GM12878 (cell line): Measurements from ENCODE around the gene CDHR2. TPM values are rescaled to one million over a fixed set of nuclear protein-coding genes. Genes with fewer than 3 reads are reported as not detected.

Experiments used
- ATAC-seq: fragments of 200-7000 bp; cut with Tn5 transposase; 3 replicates; pipeline ENCODE4 v1.9.1; 2020; ENCODE audit warnings: mild to moderate bottlenecking, moderate library complexity
- BruUV-seq: library from RNA; stranded (reverse); fragments of 400-500 nt; replicated peaks from 2 replicates; lab custom pipeline; 2021; lab: Mats Ljungman, UMichigan
- CTCF ChIA-PET: fragments of 300-600 bp; sonication (Branson Sonifier 250); formaldehyde crosslinking; extraction: SDS; loops from one replicate; lab custom pipeline; 2021; ENCODE audit warnings: inconsistent platforms; lab: Yijun Ruan, JAX
- POLR2A ChIA-PET: fragments of 350-600 bp; formaldehyde crosslinking; extraction: SDS; loops from one replicate; lab custom pipeline; 2021; ENCODE audit warnings: inconsistent platforms; lab: Charles Lee
- RAD21 ChIA-PET: fragments of 300-600 bp; sonication (Branson Sonifier 250); formaldehyde crosslinking; loops from one replicate; lab custom pipeline; 2023; ENCODE audit warnings: antibody characterized with exemption; ENCODE audit not compliant: unreplicated experiment; lab: Charles Lee
- SMC1A ChIA-PET: fragments of 300-600 bp; sonication (Branson Sonifier 250); formaldehyde crosslinking; loops from one replicate; lab custom pipeline; 2023; ENCODE audit not compliant: unreplicated experiment, uncharacterized antibody; lab: Charles Lee
- DNase-seq: peaks from one replicate; pipeline ENCODE4 v3.0.0-alpha.2; 2011; ENCODE audit warnings: low read depth, low spot score
- FAIRE-seq: peaks from 3 replicates; lab custom pipeline; 2011; peaks lifted over from hg19 to GRCh38; lab: Jason Lieb, UNC
- H2AFZ ChIP-seq: 2 replicates; pipeline ENCODE4 v1.6.0; 2011; ENCODE audit warnings: low read depth, low read length, control low read depth; ENCODE audit not compliant: control insufficient read depth
- H3K27ac ChIP-seq: 2 replicates; pipeline ENCODE4 v1.5.1; 2011; ENCODE audit warnings: control low read depth; ENCODE audit not compliant: control insufficient read depth, insufficient read depth
- H3K27me3 ChIP-seq, 2 experiments: replicated peaks in 1 of 2; 2 replicates each; pipeline versions ENCODE4 v1.6.0 to v1.6.1; 2011; ENCODE audit warnings: low read length in 1 of 2; ENCODE audit not compliant: control insufficient read depth in 2 of 2, insufficient read depth in 2 of 2
- H3K36me3 ChIP-seq, 2 experiments: 2 replicates each; pipeline ENCODE4 v1.5.1; 2011; ENCODE audit warnings: low read length in 1 of 2; ENCODE audit not compliant: control insufficient read depth in 2 of 2, insufficient read depth in 2 of 2
- H3K4me1 ChIP-seq: 2 replicates; pipeline ENCODE4 v1.6.1; 2011; ENCODE audit warnings: mild to moderate bottlenecking, low read length, moderate library complexity, mixed read lengths; ENCODE audit not compliant: control insufficient read depth, insufficient read depth
- H3K4me2 ChIP-seq: 2 replicates; pipeline ENCODE4 v1.6.0; 2011; ENCODE audit warnings: control low read depth; ENCODE audit not compliant: control insufficient read depth, insufficient read depth
- H3K4me3 ChIP-seq: fragments of 200-600 bp; sonication (generic); 2 replicates; pipeline ENCODE4 v1.5.1; 2016
- H3K79me2 ChIP-seq: 2 replicates; pipeline ENCODE4 v1.6.0; 2011; ENCODE audit warnings: low read length; ENCODE audit not compliant: control insufficient read depth, insufficient read depth
- H3K9ac ChIP-seq: 2 replicates; pipeline ENCODE4 v1.8.0; 2011; ENCODE audit warnings: low read length, control low read depth, mixed read lengths; ENCODE audit not compliant: control insufficient read depth, insufficient read depth
- H3K9me3 ChIP-seq: replicated peaks from 3 replicates; pipeline ENCODE4 v1.5.1; 2011; ENCODE audit warnings: mild to moderate bottlenecking, low read length; ENCODE audit not compliant: control insufficient read depth, insufficient read depth
- H4K20me1 ChIP-seq: 2 replicates; pipeline ENCODE4 v1.6.0; 2011; ENCODE audit not compliant: control insufficient read depth, insufficient read depth
- CBFB ChIP-seq: IDR thresholded peaks from 2 replicates; pipeline ENCODE4 v1.6.1; 2016; ENCODE audit warnings: antibody characterized with exemption, low read depth
- CBX3 ChIP-seq: fragments of 200-600 bp; sonication (generic); IDR thresholded peaks from 2 replicates; pipeline ENCODE4 v1.6.1; 2016; ENCODE audit warnings: low read depth, borderline replicate concordance
- E2F8 ChIP-seq: fragments of 450-650 bp; IDR thresholded peaks from 2 replicates; pipeline ENCODE4 v1.6.1; 2018; ENCODE audit warnings: mild to moderate bottlenecking, low read depth, moderate library complexity; ENCODE audit not compliant: partially characterized antibody
- EED ChIP-seq: sonication (generic); IDR thresholded peaks from 2 replicates; pipeline ENCODE4 v1.6.1; 2016; ENCODE audit warnings: antibody characterized with exemption, low read depth
- FOS ChIP-seq: IDR thresholded peaks from 3 replicates; pipeline ENCODE4 v1.6.1; 2011; ENCODE audit warnings: borderline replicate concordance; ENCODE audit not compliant: insufficient read length; ENCODE audit errors: extremely low read depth
- FOXK2 ChIP-seq: fragments of 450-650 bp; IDR thresholded peaks from 2 replicates; pipeline ENCODE4 v1.6.1; 2017; ENCODE audit warnings: mild to moderate bottlenecking, moderate library complexity
- HDGF ChIP-seq: fragments of 450-650 bp; IDR thresholded peaks from 2 replicates; pipeline ENCODE4 v1.6.1; 2016; ENCODE audit warnings: antibody characterized with exemption
- JUNB ChIP-seq: IDR thresholded peaks from 2 replicates; pipeline ENCODE4 v1.6.1; 2016; ENCODE audit warnings: antibody characterized with exemption, mild to moderate bottlenecking
- KLF5 ChIP-seq: fragments of 450-650 bp; IDR thresholded peaks from 2 replicates; pipeline ENCODE4 v1.6.1; 2014; ENCODE audit warnings: mild to moderate bottlenecking; ENCODE audit not compliant: partially characterized antibody
- POLR2AphosphoS2 ChIP-seq: IDR thresholded peaks from 2 replicates; pipeline ENCODE4 v1.6.1; 2011; ENCODE audit warnings: low read depth, mild to moderate bottlenecking, low read length, improper control_type of control experiment, moderate library complexity
- POLR2AphosphoS5 ChIP-seq: IDR thresholded peaks from 2 replicates; pipeline ENCODE4 v1.6.1; 2011; ENCODE audit warnings: mild to moderate bottlenecking, low read length, inconsistent platforms
- SREBF1 ChIP-seq: IDR thresholded peaks from 2 replicates; pipeline ENCODE4 v1.6.1; 2012; ENCODE audit warnings: mild to moderate bottlenecking, low read length
- SUZ12 ChIP-seq: fragments of 200-600 bp; sonication (generic); IDR thresholded peaks from one replicate; pipeline ENCODE4 v1.6.1; 2018; ENCODE audit warnings: antibody characterized with exemption, mild to moderate bottlenecking; ENCODE audit not compliant: unreplicated experiment
- ZBTB33 ChIP-seq: fragments of 450-650 bp; IDR thresholded peaks from 2 replicates; pipeline ENCODE4 v1.6.1; 2017; ENCODE audit warnings: mild to moderate bottlenecking
- WGBS: methylation state at CpG from one replicate; pipeline ENCODE4 v1.1.6; 2016; ENCODE audit warnings: low lambda C conversion rate; ENCODE audit not compliant: insufficient replicate concordance, insufficient coverage; ENCODE audit errors: missing lambda C conversion rate; 5-methylcytosine and 5-hydroxymethylcytosine counted together
- in situ Hi-C: fragments of 300-500 bp; cut with MboI; formaldehyde crosslinking; loops from 9 replicates; pipeline ENCODE4 v1.14.3; 2018; ENCODE audit warnings: mixed read lengths
- intact Hi-C: fragments of 100-400 bp; cut with micrococcal nuclease; formaldehyde crosslinking; loops from one replicate; pipeline ENCODE4 v1.14.2; 2022; ENCODE audit not compliant: unreplicated experiment
- polyA plus RNA-seq, 11 experiments: library from polyadenylated mRNA; depleted of rRNA in 4 of 11; unstranded in 6 of 11; stranded (reverse) in 5 of 11; fragments of >200 nt; fragmentation: Nextera tagmentation in 4 of 11; fragmentation: Illumina TruSeq in 1 of 11; extraction: Ambion mirVana in 4 of 11; extraction: Trizol in 1 of 11; gene quantifications; 1 replicate in 1 of 11; 2 replicates in 10 of 11; pipeline versions ENCODE4 v1.2.1 to v1.2.3, GENCODE V29; 2011 to 2016; ENCODE audit warnings: inconsistent platforms in 2 of 11, missing spikeins in 2 of 11, low read depth in 1 of 11
- total RNA-seq, 4 experiments: library from RNA; depleted of rRNA in 3 of 4; stranded (reverse); fragments of >200 nt in 3 of 4; fragmentation: Illumina TruSeq in 1 of 4; extraction: Trizol in 1 of 4; gene quantifications; 2 replicates each; pipeline versions ENCODE4 v1.2.1 to v1.2.3, GENCODE V29; 2013 to 2021

The CDHR2 gene
- total and polyA plus RNA-seq, 10 of the 15 experiments (the other 5 are each of a cell fraction or from before 2014, with no cell fraction given): 0.03 to 0.46 (median 0.06) TPM; not detected in 5

GRCh38 chr5:176521699-176522263, 27.4 kb upstream of the CDHR2 start (continued):
- no peak for TF ChIP-seq FOXK2

- in situ Hi-C loops: no loop called here
- ChIA-PET CTCF (no interaction called here), POLR2A (interaction anchor here (0.8 kb wide), 2 partner anchors 9 to 11 kb away, joined by 3 read pairs; no protein-coding TSS in a partner anchor), RAD21 (no interaction called here), SMC1A (no interaction called here)
- Histone ChIP-seq H3K27me3 (no peaks in the 10 kb centered on the region), H3K9me3 (no peaks in the 10 kb centered on the region), H3K36me3 (peaks cover 7 to 15% of the 10 kb centered on the region in 2 experiments; a peak in 3 of 4 replicates), H3K4me2 (no peak overlapping the region), H3K79me2 (no peaks in the 10 kb centered on the region; the same call in 1 of the 2 replicates), H3K27ac (no peak overlapping the region), H3K9ac (no peak overlapping the region), H3K4me3 (no peak overlapping the region), H2AFZ (no peak overlapping the region), H3K4me1 (peaks cover 2% of the 10 kb centered on the region), H4K20me1 (no peaks in the 10 kb centered on the region)
- TF ChIP-seq CBFB (no peak), POLR2AphosphoS2 (no peak), SREBF1 (no peak), ZBTB33 (no peak), JUNB (no peak), HDGF (no peak), E2F8 (no peak), SUZ12 (no peak), CBX3 (no peak), POLR2AphosphoS5 (no peak), FOS (no peak), KLF5 (no peak), EED (no peak), FOXK2 (no peak)
- FAIRE-seq: no peak
- 94% methylated on average over 6 of the region's 6 CpGs for WGBS
- no peak for ATAC-seq
- no TSS peak for BruUV-seq
- intact Hi-C loops: no loop called here
- DNase-seq: no peak
Observed at GRCh38 chr5:176524138-176524537, 25.0 kb upstream of the CDHR2 start.
